B cell (primary cell): ENCODE measurements around the gene N4BP2L2. TPM values are rescaled to one million over a fixed set of nuclear protein-coding genes. Genes with fewer than 3 reads are reported as not detected.

Experiments
- ATAC-seq: fragments of 200-7000 bp; cut with Tn5 transposase; one replicate; pipeline ENCODE4 v1.10.0; 2021; ENCODE audit warnings: low read depth, mild to moderate bottlenecking, moderate number of reproducible peaks, moderate library complexity
- CTCF ChIA-PET: fragments of 350-600 bp; sonication (Branson Sonifier 250); formaldehyde crosslinking; loops from one replicate; lab custom pipeline; 2021; ENCODE audit warnings: antibody characterized with exemption, inconsistent platforms; lab: Charles Lee
- POLR2A ChIA-PET: fragments of 350-600 bp; sonication (Branson Sonifier 250); formaldehyde crosslinking; loops from one replicate; lab custom pipeline; 2021; ENCODE audit warnings: antibody characterized with exemption; lab: Charles Lee
- DNase-seq: peaks from one replicate; pipeline ENCODE4 v3.0.0; 2013
- H2AFZ ChIP-seq: 2 replicates; pipeline ENCODE4 v1.6.1; 2012; ENCODE audit warnings: mild to moderate bottlenecking, low read depth, low read length; ENCODE audit not compliant: insufficient read depth, poor library complexity, severe bottlenecking
- H3K27ac ChIP-seq, 2 donors: 1 replicate in 1 of 2; 2 replicates in 1 of 2; pipeline ENCODE4 v1.5.1; 2012 to 2013; ENCODE audit warnings: low read length in 2 of 2, mild to moderate bottlenecking in 2 of 2, moderate library complexity in 1 of 2
- H3K27me3 ChIP-seq, 4 experiments: fragments of 200-600 bp in 1 of 4; sonication (generic) in 1 of 4; replicated peaks in 1 of 4; 1 replicate in 2 of 4; 2 replicates in 2 of 4; pipeline versions ENCODE4 v1.6.1 to v1.7.0; 2013 to 2016; ENCODE audit warnings: low read length in 3 of 4, mild to moderate bottlenecking in 2 of 4, mixed read lengths in 1 of 4, moderate library complexity in 1 of 4; ENCODE audit not compliant: insufficient read depth in 4 of 4, control insufficient read depth in 3 of 4; ENCODE audit errors: control extremely low read depth in 1 of 4
- H3K36me3 ChIP-seq, 2 experiments: replicated peaks in 1 of 2; 1 replicate in 1 of 2; 2 replicates in 1 of 2; pipeline versions ENCODE4 v1.6.1 to v1.7.1; 2013; ENCODE audit warnings: low read length in 1 of 2; ENCODE audit not compliant: insufficient read depth in 2 of 2, control insufficient read depth in 1 of 2; ENCODE audit errors: control extremely low read depth in 1 of 2, extremely low read depth in 1 of 2
- H3K4me1 ChIP-seq, 2 donors: fragments of 200-600 bp in 1 of 2; sonication (generic) in 1 of 2; 1 replicate in 1 of 2; 2 replicates in 1 of 2; pipeline versions ENCODE4 v1.5.1 to v1.6.1; 2013 to 2017; ENCODE audit warnings: low read length in 2 of 2; ENCODE audit not compliant: control insufficient read depth in 2 of 2, insufficient read depth in 2 of 2
- H3K4me2 ChIP-seq: replicated peaks from 2 replicates; pipeline ENCODE3; 2012; ENCODE audit warnings: mild to moderate bottlenecking, low read depth, low read length; ENCODE audit not compliant: poor library complexity, severe bottlenecking
- H3K4me3 ChIP-seq, 5 experiments: fragments of 200-600 bp in 1 of 5; sonication (generic) in 1 of 5; 1 replicate in 3 of 5; 2 replicates in 2 of 5; pipeline versions ENCODE4 v1.5.1 to v1.7.0; 2011 to 2016; ENCODE audit warnings: low read length in 4 of 5, mild to moderate bottlenecking in 4 of 5, low read depth in 2 of 5, control low read depth in 1 of 5, moderate library complexity in 1 of 5; ENCODE audit not compliant: insufficient read depth in 1 of 5; ENCODE audit errors: control extremely low read depth in 1 of 5, extremely low read depth in 1 of 5
- H3K79me2 ChIP-seq: fragments of 200-600 bp; sonication (generic); one replicate; pipeline ENCODE4 v1.6.0; 2016; ENCODE audit warnings: low read length; ENCODE audit not compliant: control insufficient read depth, insufficient read depth
- H3K9ac ChIP-seq: fragments of 200-600 bp; sonication (generic); 2 replicates; pipeline ENCODE4 v1.6.1; 2017; ENCODE audit warnings: mild to moderate bottlenecking, low read length, moderate library complexity
- H3K9me3 ChIP-seq, 3 donors: one replicate each; pipeline versions ENCODE4 v1.6.1 to v1.7.1; 2013; ENCODE audit warnings: low read length in 2 of 3; ENCODE audit not compliant: control insufficient read depth in 2 of 3, insufficient read depth in 1 of 3; ENCODE audit errors: control extremely low read depth in 1 of 3
- H4K20me1 ChIP-seq: 2 replicates; pipeline ENCODE4 v1.6.0; 2012; ENCODE audit warnings: mild to moderate bottlenecking, low read length; ENCODE audit not compliant: insufficient read depth, control insufficient read depth, poor library complexity, severe bottlenecking
- H3K27ac Mint-ChIP-seq: one replicate; pipeline ENCODE4 v1.8.0; 2021; ENCODE audit warnings: mixed read lengths
- H3K27me3 Mint-ChIP-seq: one replicate; pipeline ENCODE4 v1.8.0; 2021; ENCODE audit warnings: mixed read lengths
- H3K4me1 Mint-ChIP-seq: one replicate; pipeline ENCODE4 v1.8.0; 2021; ENCODE audit warnings: mixed read lengths
- H3K4me3 Mint-ChIP-seq: one replicate; pipeline ENCODE4 v1.8.0; 2021; ENCODE audit warnings: mixed read lengths
- H3K9me3 Mint-ChIP-seq: one replicate; pipeline ENCODE4 v1.8.0; 2022; ENCODE audit warnings: mixed read lengths; ENCODE audit not compliant: insufficient read depth
- CTCF ChIP-seq: fragments of 200-600 bp; IDR thresholded peaks from one replicate; pipeline ENCODE4 v1.8.0; 2022; ENCODE audit warnings: antibody characterized with exemption, mild to moderate bottlenecking
- EZH2 ChIP-seq: IDR thresholded peaks from 2 replicates; pipeline ENCODE4 v1.6.1; 2012; ENCODE audit warnings: borderline replicate concordance, low read depth, mild to moderate bottlenecking, moderate library complexity, low read length; ENCODE audit not compliant: insufficient read depth, poor library complexity, severe bottlenecking
- WGBS: methylation state at CpG from one replicate; pipeline ENCODE4 v1.1.5; 2013; ENCODE audit warnings: missing lambda C conversion rate; ENCODE audit not compliant: insufficient coverage; 5-methylcytosine and 5-hydroxymethylcytosine counted together
- intact Hi-C: fragments of 100-400 bp; cut with micrococcal nuclease; formaldehyde crosslinking; loops from one replicate; pipeline ENCODE4 v1.10.0; 2022
- polyA plus RNA-seq: library from polyadenylated mRNA; depleted of rRNA; stranded (reverse); fragments of >200 nt; gene quantifications from 2 replicates; pipeline ENCODE4 v1.2.3, GENCODE V29; 2012
- total RNA-seq, 2 donors: library from RNA; stranded (reverse); fragments of 120-200 nt in 1 of 2; gene quantifications; 1 replicate in 1 of 2; 2 replicates in 1 of 2; pipeline versions ENCODE4 v1.2.3 to v1.2.4, GENCODE V29; 2013 to 2022

Gene N4BP2L2
- total and polyA plus RNA-seq, 2 donors (not counting 1 experiment from before 2014, with no cell fraction given), result 63.9 to 239 TPM

DNA sequence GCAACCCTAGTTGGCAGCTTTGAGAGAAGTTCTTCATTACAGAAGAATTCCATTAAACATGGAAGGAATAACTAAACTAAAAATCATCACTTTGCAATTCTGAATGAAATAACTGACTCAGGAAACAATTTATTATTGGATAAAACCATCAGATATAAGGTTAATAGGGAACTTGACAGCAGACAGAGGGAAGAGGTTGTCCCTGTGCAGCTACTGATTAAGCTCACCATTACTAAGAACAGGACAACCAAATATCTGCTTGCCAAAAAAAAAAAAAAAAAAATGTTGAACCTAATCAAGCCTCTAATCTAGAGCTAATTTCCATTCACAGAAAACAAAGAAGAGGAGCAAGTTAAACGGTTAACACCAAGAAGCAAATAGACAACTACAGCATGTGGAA is 12.8 kb downstream of the N4BP2L2 start:
- no peak overlapping the region for H3K9ac ChIP-seq
- H3K27ac Mint-ChIP-seq, result no peak overlapping the region
- TF ChIP-seq EZH2, result no peak
- no peak for TF ChIP-seq CTCF
- H3K79me2 ChIP-seq, result peaks cover 45% of the 10 kb centered on the region
- H3K4me3 Mint-ChIP-seq, result no peak overlapping the region
- POLR2A ChIA-PET, result no interaction called here
- H3K4me1 ChIP-seq, result peaks cover 4 to 6% of the 10 kb centered on the region in 2 donors
- intact Hi-C loops, result no loop called here
- peaks cover 21% of the 10 kb centered on the region for H3K4me1 Mint-ChIP-seq
- H3K27ac ChIP-seq, result no peak overlapping the region
- H3K36me3 ChIP-seq, result peaks cover 6 to 10% of the 10 kb centered on the region in 2 experiments
- H2AFZ ChIP-seq, result no peak overlapping the region
- no peaks in the 10 kb centered on the region for H3K27me3 Mint-ChIP-seq
- ATAC-seq (no peak), DNase-seq (no peak)
- no peak overlapping the region for H3K4me3 ChIP-seq
- H3K27me3 ChIP-seq, result no peaks in the 10 kb centered on the region
- no CpG with 5 or more reads among the region's 1 CpG for WGBS
- H4K20me1 ChIP-seq, result peaks cover 5% of the 10 kb centered on the region
- no peaks in the 10 kb centered on the region for H3K9me3 ChIP-seq
- CTCF ChIA-PET, result no interaction called here
- no peaks in the 10 kb centered on the region for H3K9me3 Mint-ChIP-seq
- H3K4me2 ChIP-seq, result no peak overlapping the region

- WGBS, result no CpG with 5 or more reads among the region's 3 CpGs
- no peak overlapping the region for H3K4me2 ChIP-seq
- no peak for TF ChIP-seq CTCF
- no peak for TF ChIP-seq EZH2
- Mint-ChIP-seq H3K27me3 (no peaks in the 10 kb centered on the region), H3K4me1 (no peaks in the 10 kb centered on the region), H3K4me3 (no peak overlapping the region), H3K9me3 (no peaks in the 10 kb centered on the region), H3K27ac (no peak overlapping the region)
- H3K27ac ChIP-seq, result no peak overlapping the region
- intact Hi-C loops, result no loop called here
- no peak for ATAC-seq
- ChIA-PET POLR2A (no interaction called here), CTCF (no interaction called here)
- DNase-seq, result no peak
- no peaks in the 10 kb centered on the region for H3K9me3 ChIP-seq
- H4K20me1 ChIP-seq, result no peaks in the 10 kb centered on the region
- H3K9ac ChIP-seq, result no peak overlapping the region
- H3K79me2 ChIP-seq, result peaks cover 5% of the 10 kb centered on the region
- H3K36me3 ChIP-seq, result peaks cover 16 to 39% of the 10 kb centered on the region in 2 experiments
- H3K27me3 ChIP-seq, result no peaks in the 10 kb centered on the region
- no peaks in the 10 kb centered on the region for H3K4me1 ChIP-seq
- H2AFZ ChIP-seq, result no peak overlapping the region
- no peak overlapping the region for H3K4me3 ChIP-seq
These were observed 23.3 kb downstream of the N4BP2L2 start for GRCh38 chr13:32515246-32515645.
